SHP77 (cell line): ENCODE results near the gene TMSB4X.
A peak's percentile ranks its signal among the peaks of the same experiment; 100 is the strongest.
"Not testable (repeated sequence)": the region's sequence is repeated elsewhere in the genome, so short reads cannot be mapped to it uniquely, and the experiment has no call there.

Experiments used
- DNase-seq, 2 experiments: peaks; one replicate each; lab custom pipeline; 2025; lab: John Stamatoyannopoulos, UW

The TMSB4X gene

DNA sequence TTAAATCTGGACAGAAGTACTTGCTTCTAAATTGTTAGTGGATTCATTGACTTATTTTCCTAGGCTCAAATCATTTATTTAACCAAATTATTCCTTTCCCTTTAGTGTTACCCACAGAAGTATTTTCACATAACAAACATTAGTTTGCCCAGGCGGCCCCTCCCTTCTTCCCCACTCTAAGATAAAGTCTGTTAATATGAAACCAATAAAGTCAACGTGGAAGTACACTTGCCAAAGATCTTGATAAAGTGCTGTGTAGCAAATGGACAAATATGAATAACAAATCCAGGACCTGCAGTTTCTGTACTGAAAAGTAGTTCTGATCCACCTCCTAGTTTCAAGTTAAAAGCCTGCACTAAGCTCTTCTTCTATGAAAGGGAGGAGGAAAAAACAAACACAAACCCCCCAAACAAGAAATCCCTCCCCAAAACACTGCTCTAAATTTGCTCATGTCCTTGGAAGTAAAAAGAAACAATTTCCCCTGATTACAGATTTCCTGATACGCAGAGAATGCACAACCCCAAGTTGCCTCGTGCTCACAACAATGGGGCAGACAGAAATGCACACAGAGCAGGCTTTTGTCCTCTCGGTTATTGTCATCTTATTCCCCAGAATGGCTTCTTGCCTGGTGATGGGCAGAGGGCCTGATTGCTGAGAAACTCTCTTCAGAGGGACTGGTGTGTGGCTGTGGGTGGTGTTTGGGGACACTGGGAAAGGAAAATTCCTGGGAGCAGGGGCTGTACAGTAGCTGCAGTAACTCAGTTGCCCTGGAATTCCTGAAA, 23.2 kb downstream of the TMSB4X start:
- DNase-seq, result no peak

GRCh38 chrX:12999422-12999821, 24.5 kb downstream of the TMSB4X start:
- peak in 1 of 2 experiments; percentile 27 for DNase-seq

DNA sequence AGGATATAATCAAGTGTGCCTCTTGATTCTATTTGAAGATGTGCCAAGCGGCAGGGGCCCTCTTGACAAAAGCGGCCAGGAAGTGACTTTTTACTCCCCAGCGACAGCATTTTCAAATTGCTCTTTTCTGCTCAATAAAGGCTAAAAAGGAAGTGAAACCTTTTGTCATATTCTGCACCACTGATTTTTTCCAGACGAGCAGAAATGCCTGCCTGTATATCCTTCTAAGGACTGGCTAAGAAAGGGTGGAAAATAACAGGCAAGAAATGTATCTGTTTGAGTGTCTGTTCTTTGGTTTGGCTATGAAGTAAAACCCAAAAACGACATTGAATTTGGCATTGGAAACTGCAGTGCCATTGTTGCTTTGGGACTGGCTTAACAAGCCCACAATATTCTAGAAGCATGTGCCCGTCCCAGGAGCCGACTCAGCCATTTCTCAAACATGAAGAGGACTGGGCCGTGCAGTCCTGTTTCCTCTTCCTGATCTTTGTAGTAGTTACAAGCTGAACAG, 25.4 kb downstream of the TMSB4X start:
- DNase-seq, result no peak

DNA sequence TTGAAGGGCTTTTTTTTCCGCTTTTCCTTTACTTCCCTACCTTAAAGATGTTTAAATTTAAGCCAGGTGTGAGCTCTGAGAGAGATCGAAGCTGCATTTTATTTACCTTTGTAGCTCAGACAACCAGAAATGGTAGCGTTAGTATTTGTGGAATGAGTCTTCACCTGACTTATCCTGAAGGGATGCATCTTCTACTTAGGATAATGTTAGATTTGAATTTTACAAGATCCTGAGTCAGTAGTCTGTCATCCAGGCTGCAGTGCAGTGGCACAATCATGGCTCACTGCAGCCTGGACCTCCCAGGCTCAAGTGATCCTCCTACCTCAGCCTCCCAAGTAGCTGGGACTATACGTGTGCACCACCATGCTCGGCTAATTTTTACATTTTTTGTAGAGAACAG, 26.2 kb downstream of the TMSB4X start:
- no peak for DNase-seq

GRCh38 chrX:13001961-13002671, 27.2 kb downstream of the TMSB4X start:
- no peak for DNase-seq

DNA sequence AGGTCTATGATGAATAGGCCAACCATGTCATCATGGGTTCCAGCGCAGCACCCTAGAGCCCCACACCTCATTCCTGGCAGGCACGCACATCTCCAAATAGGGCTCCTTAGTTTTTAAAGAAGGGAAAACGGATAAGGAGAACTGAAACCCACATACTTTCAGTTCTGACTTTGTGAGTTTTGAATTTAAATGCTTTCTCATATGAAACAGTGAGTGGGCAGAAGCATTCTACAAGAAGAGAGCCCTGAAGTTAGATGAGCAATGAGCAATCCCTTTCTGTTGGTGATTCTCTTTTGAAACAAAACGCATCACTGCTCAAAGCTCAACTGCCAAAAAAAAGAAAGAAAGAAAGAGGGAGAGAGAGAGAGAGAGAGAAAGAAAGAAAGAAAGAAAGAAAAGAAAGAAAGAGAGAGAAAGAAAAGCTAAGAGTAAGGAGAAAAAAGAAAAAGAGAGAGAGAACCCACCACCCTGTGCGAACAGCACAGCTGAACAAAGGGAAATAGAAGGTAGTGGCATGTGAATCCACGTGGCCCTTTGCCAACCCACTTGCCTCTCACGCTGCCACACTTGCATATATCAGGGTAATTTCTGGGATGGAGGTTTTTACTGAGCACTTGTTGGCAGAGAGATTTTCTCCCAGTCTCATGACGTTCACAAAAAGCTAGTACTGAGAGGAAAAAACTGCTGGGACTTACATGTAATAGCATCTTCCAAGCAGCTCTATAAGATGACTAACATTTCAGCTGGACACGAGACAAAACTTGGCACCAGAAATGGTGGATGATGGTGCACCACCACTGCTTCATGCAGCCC, 31.0 kb downstream of the TMSB4X start:
- DNase-seq, result no peak

DNA sequence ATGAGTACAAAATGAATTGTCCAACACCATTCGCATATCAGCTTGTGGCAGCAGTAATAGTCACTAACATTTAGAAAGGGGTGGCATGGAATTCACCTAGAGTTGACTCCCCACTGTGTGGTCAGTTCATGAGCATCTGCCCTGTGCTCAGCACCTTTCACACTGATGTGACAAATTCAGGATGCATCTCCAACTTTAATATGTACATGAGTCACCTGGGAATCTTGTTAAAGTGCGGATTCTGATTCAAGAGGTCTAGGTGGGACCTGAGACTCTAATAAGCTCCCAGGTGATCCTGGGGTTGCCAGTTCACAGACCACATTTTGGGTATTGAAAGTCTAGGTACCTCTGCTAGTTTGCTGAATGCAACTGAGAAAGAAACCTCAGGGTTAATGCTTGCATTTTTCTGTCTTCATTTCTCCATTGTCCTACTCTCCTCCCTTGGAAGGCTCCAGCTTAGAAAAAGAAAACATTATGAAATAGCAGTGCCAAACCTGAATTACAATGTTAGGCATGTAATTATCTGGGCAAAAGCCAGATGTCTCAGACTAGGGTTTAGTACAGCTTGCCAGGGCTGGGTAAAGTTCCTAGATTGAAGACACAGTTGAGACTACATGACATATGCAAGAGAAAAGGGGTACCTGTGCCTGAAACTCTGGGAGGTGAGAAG, 32.7 kb downstream of the TMSB4X start:
- no peak for DNase-seq

- no peak for DNase-seq
Measured at GRCh38 chrX:13008189-13008533, 33.3 kb downstream of the TMSB4X start.

DNA sequence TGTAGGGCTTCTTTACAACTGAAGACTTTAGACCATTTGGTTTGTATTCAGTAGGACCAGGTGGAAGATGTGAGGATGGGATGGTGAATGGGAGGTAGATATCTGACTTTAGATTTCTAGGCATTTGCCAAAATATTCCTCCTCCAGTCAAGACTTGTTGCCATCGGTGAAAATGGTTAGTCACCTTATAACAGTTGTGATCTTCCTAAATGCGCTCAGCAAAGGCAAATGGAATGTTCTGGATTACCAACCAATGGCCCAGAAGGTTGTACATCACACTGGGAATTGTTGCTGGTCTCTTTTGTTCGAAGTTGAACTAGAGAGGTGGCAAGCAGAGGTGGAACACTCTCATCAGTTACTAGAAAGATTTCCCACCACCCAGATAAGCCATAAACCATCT, 33.9 kb downstream of the TMSB4X start:
- no peak for DNase-seq

DNA sequence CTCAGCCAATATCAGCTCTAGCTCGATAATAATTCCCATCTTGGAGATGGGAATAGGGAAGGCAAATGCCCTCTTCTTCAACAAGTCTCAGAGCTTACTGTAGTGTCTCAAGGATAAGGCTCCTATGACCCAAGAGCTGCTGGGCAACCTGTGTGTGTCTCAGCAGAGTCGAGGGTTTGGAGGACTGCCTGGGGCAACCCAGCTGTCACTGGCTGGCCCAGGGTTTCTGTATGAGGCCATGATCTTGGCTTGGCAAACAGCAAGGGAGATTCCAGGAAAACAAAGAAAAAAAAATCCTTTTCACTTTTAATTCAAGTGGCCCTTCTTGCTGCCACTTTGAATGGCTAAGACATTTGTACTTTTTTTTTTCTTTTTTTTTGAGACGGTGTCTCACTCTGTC, 34.4 kb downstream of the TMSB4X start:
- no peak for DNase-seq

DNA sequence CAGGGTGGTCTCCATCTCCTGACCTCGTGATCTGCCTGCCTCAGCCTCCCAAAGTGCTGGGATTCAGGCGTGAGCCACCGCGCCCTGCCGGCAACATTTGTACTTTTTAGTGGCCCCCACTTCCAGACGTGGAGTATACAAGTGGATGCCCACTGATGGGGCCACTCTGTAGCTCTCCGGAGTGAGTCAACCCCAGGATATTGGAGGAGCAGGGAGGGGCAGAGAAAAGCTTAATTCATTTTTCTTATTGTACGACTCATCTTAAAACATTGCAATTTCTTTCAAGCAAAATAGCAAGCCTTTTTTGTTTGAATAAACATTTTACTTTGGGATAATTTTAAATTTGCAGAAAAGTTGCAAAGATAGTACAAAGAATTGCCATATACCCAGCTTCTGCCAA, 34.9 kb downstream of the TMSB4X start:
- DNase-seq, result no peak

GRCh38 chrX:13010546-13010945, 35.6 kb downstream of the TMSB4X start:
- no peak for DNase-seq

DNA sequence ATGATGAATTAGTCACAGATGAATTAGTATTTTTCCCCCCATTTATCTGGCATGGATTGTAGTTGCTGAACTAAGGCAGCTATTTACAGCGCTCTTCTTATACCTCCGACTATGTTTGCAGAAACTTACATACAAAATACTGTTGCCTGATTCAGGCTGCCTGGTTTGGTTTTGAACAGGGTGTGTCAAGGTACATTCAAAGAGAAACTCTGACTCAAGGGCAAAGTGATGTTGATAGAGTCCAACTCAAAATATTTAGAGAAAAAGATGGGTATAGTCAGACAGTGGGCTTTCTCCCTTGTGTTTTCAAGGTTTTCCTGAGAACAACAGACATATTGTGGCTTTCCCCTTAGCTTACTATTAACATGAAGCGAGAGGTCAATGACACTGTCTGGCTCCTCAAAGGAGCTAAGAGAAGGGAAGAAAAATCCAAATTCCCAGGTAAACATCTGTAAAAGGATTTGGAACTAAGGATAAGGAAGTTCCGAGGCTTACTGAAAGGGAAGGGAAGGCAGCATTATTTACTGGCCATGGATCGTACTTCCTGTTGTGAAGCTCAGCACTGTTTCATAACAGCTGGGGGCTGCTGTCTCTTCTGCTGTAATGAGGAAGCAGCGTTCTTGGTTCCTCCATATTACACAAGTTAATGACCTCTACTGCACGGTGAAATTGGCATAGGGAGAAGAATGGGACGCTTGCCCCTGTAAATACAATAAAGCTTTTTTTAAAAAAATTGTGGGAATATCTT, 38.6 kb downstream of the TMSB4X start:
- DNase-seq, result no peak

DNA sequence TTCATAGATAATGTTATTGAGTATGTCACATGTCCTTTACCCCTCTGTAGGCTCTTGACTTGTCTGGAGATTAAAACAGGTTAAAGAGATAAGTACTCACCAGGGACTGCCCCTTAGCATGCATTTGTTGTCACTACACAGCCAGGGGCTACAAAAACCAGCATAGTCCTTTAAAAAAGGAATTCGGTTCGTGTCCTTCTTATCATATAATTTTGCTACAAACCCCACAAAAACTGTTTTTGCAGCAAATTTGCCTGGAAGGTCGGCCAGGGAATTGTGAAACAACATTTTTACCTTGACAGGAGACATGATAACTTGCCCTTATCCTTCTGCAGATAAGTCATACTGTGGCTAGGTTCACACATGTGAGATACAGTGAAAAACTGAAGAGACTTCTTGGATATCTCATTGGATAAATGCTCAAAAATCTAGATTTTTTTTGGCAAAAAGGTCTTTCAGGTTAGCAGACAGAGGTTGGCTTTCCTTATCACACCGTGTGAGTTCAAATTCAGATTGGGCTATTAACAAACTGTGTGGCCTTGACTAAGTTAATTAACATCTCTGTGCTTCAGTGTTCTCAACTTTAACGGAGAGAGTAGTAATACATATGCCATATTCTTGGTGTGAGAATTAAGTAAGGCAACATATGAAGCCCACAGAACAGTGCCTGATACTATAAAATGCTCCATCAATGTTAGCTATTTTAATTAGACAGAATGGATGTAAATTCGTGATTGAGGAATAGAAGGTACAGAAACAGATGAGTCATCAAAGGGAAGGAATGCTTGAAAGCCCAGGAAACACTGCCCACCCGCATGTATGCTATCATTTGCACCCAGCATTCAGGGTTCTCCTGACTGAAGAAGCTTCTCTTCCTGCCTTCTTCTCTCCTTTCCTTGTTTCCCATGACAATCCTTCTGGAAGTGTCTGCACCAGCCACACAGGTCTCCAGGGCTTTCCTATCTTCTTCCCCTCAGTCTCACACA, 39.5 kb downstream of the TMSB4X start:
- no peak for DNase-seq

GRCh38 chrX:13015536-13016236, 40.8 kb downstream of the TMSB4X start:
- no peak for DNase-seq

GRCh38 chrX:13016731-13017130, 41.8 kb downstream of the TMSB4X start:
- not testable (repeated sequence) for DNase-seq

DNA sequence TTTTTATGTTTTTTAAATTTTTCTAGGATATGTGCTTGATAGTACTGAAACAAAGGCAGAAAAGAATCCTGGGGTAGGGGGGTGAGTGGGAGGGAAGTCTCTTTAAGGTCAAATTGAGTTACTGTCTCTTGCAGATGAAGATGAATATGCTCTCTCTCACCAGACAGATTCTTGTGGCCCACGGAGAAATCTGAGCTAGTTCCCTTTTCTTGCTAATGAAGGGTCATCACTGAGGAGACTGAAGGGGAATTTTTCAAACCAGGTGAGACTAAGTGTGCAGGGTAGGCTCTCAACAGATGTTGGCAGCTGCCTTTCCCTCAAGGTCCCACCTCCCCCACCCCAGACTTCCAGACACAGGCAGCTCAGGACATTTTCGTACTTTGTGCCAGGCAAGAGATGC, 48.0 kb downstream of the TMSB4X start:
- no peak for DNase-seq

DNA sequence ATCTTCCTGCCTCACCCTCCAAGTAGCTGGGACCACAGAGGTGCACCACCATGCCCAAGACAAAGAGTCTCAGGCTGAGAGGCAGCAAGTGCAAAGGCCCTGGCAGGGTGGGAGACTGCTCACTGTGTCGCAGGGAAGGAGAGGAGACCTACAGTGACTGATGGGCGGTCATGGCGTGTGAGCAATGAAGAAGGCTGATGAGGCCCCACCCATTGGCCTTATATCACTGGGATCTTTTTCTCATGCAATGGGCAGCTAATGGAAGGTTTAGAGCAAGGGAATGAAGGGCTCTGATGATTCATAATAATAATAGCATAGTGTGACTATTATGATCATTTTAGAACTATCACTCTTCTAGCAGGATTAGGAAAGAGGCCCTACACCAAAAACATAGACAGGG, 48.7 kb downstream of the TMSB4X start:
- DNase-seq, result no peak

DNA sequence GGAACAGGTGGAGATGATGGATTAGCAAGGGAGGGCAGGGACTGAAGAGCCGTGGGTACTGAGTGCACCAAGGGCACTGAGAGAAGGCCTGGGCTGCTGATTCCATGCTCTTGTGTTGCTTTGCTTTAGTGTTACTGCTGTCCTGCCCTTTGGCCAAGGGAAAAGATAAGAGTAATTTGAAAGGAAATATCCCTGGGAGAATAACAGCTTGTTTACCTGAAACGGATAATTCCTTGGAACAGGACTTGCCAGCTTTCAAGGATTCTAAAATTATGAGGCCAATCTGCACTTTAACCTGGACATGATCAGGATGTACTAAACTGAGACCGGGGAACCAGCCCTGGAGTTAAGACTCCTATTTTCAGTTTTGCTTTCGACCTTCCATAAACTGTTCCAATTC, 49.1 kb downstream of the TMSB4X start:
- DNase-seq, result no peak

DNA sequence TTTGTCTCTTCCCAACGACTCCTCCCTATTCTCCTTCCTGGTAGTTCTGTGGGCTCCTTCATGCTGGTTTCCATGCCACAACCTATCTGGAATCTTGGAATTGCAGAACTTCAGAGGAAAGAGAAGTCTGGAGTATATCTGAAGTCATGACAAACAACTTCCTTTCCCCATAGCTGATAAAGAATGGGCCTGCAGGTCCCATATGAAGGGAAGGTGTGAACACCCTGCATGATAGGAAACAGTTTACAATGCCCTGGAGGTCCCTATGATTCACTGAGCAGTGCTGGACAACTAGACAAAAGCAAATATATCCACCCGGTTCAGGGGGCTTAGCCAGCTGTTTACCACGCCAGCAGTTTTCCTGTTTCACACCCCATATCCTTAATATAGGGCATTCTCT, 50.1 kb downstream of the TMSB4X start:
- DNase-seq, result no peak
